H1 (cell line): ENCODE measurements around the gene GAMT. TPM values are rescaled to one million over a fixed set of nuclear protein-coding genes. Genes with fewer than 3 reads are reported as not detected.

Source experiments
- CTCF ChIA-PET: fragments of 300-600 bp; sonication (Branson Sonifier 250); formaldehyde crosslinking; loops from one replicate; lab custom pipeline; 2021; ENCODE audit not compliant: partially characterized antibody; lab: Charles Lee
- POLR2A ChIA-PET: fragments of 300-600 bp; sonication (Branson Sonifier 250); formaldehyde crosslinking; loops from one replicate; lab custom pipeline; 2021; ENCODE audit warnings: inconsistent platforms; ENCODE audit not compliant: partially characterized antibody; lab: Charles Lee
- DNase-seq, 2 experiments: peaks; one replicate each; pipeline versions ENCODE4 v3.0.0 to v3.0.0-alpha.2; 2010 to 2022; ENCODE audit warnings: low spot score in 2 of 2, low read depth in 1 of 2, mixed read lengths in 1 of 2
- FAIRE-seq: peaks from 2 replicates; lab custom pipeline; 2011; peaks lifted over from hg19 to GRCh38; lab: Jason Lieb, UNC
- H2AFZ ChIP-seq: 2 replicates; pipeline ENCODE4 v1.8.1; 2012; ENCODE audit warnings: low read length, inconsistent platforms
- H2AK5ac ChIP-seq: 2 replicates; pipeline ENCODE4 v1.6.1; 2013; ENCODE audit warnings: low read depth, low read length
- H2BK120ac ChIP-seq: replicated peaks from 2 replicates; pipeline ENCODE3; 2013; ENCODE audit warnings: low read depth, low read length, inconsistent platforms
- H2BK12ac ChIP-seq: 2 replicates; pipeline ENCODE4 v1.6.1; 2013; ENCODE audit warnings: low read depth, low read length
- H2BK15ac ChIP-seq: 2 replicates; pipeline ENCODE4 v1.6.1; 2013; ENCODE audit warnings: low read length
- H2BK20ac ChIP-seq: 2 replicates; pipeline ENCODE4 v1.6.1; 2013; ENCODE audit warnings: low read length
- H2BK5ac ChIP-seq: 2 replicates; pipeline ENCODE4 v1.6.1; 2013; ENCODE audit warnings: low read depth, low read length
- H3K14ac ChIP-seq: 2 replicates; pipeline ENCODE4 v1.6.1; 2013; ENCODE audit warnings: inconsistent platforms; ENCODE audit not compliant: insufficient read length
- H3K18ac ChIP-seq: 2 replicates; pipeline ENCODE4 v1.6.1; 2013; ENCODE audit warnings: low read length; ENCODE audit errors: extremely low read depth
- H3K23ac ChIP-seq: 2 replicates; pipeline ENCODE4 v1.6.1; 2013; ENCODE audit warnings: inconsistent platforms; ENCODE audit not compliant: insufficient read length
- H3K23me2 ChIP-seq: 2 replicates; pipeline ENCODE4 v1.6.1; 2013; ENCODE audit warnings: low read depth, low read length
- H3K27ac ChIP-seq: 2 replicates; pipeline ENCODE4 v1.6.1; 2011; ENCODE audit warnings: low read depth, low read length, inconsistent platforms
- H3K27me3 ChIP-seq, 4 experiments: replicated peaks in 1 of 4; 1 replicate in 1 of 4; 2 replicates in 3 of 4; pipeline versions ENCODE4 v1.6.1 to v1.8.1; 2011 to 2013; ENCODE audit warnings: low read length in 3 of 4, mild to moderate bottlenecking in 3 of 4, inconsistent platforms in 2 of 4, mixed read lengths in 2 of 4, moderate library complexity in 1 of 4; ENCODE audit not compliant: control insufficient read depth in 3 of 4, insufficient read depth in 3 of 4; ENCODE audit errors: extremely low read depth in 1 of 4
- H3K36me3 ChIP-seq, 4 experiments: 2 replicates each; pipeline versions ENCODE4 v1.6.1 to v1.8.1; 2011 to 2013; ENCODE audit warnings: mild to moderate bottlenecking in 4 of 4, low read length in 3 of 4, moderate library complexity in 2 of 4, control low read depth in 1 of 4, inconsistent platforms in 1 of 4; ENCODE audit not compliant: insufficient read depth in 4 of 4, control insufficient read depth in 2 of 4
- H3K4ac ChIP-seq: replicated peaks from 2 replicates; pipeline ENCODE3; 2013; ENCODE audit warnings: low read length, low read depth, mixed read lengths, inconsistent platforms; ENCODE audit not compliant: insufficient read length
- H3K4me1 ChIP-seq, 4 experiments: replicated peaks in 1 of 4; 1 replicate in 1 of 4; 2 replicates in 3 of 4; pipeline versions ENCODE4 v1.6.1 to v1.8.1; 2011 to 2013; ENCODE audit warnings: low read length in 3 of 4, inconsistent platforms in 2 of 4, mixed read lengths in 1 of 4; ENCODE audit not compliant: insufficient read depth in 4 of 4, control insufficient read depth in 3 of 4
- H3K4me2 ChIP-seq, 2 experiments: 2 replicates each; pipeline versions ENCODE4 v1.6.1 to v1.8.1; 2011 to 2013; ENCODE audit warnings: low read depth in 2 of 2, low read length in 2 of 2, control low read depth in 1 of 2, inconsistent platforms in 1 of 2, mild to moderate bottlenecking in 1 of 2; ENCODE audit not compliant: insufficient read depth in 1 of 2
- H3K4me3 ChIP-seq, 4 experiments: fragments of 200-600, 300-600 bp in 1 of 4; sonication (generic), shearing (Covaris generic), sonication (Bioruptor Twin) in 1 of 4; 2 replicates each; pipeline versions ENCODE4 v1.5.1 to v1.8.1; 2011 to 2016; ENCODE audit warnings: low read length in 4 of 4, low read depth in 3 of 4, control low read depth in 2 of 4, inconsistent platforms in 2 of 4, mild to moderate bottlenecking in 2 of 4, mixed read lengths in 1 of 4, moderate library complexity in 1 of 4; ENCODE audit not compliant: insufficient read depth in 2 of 4; ENCODE audit errors: extremely low read depth in 1 of 4
- H3K56ac ChIP-seq: replicated peaks from 2 replicates; pipeline ENCODE3; 2013; ENCODE audit warnings: low read depth, mild to moderate bottlenecking, mixed read lengths, low read length, inconsistent platforms; ENCODE audit not compliant: insufficient read length
- H3K79me1 ChIP-seq: 2 replicates; pipeline ENCODE4 v1.6.1; 2013; ENCODE audit warnings: low read depth, low read length, control low read depth
- H3K79me2 ChIP-seq, 2 experiments: 2 replicates each; pipeline versions ENCODE4 v1.6.1 to v1.8.1; 2012 to 2013; ENCODE audit warnings: low read length in 2 of 2, mild to moderate bottlenecking in 2 of 2, inconsistent platforms in 1 of 2; ENCODE audit not compliant: insufficient read depth in 2 of 2, control insufficient read depth in 1 of 2
- H3K9ac ChIP-seq, 4 experiments: replicated peaks in 1 of 4; 1 replicate in 1 of 4; 2 replicates in 3 of 4; pipeline versions ENCODE4 v1.6.1 to v1.8.1; 2011 to 2013; ENCODE audit warnings: low read depth in 3 of 4, low read length in 3 of 4, control low read depth in 2 of 4, mild to moderate bottlenecking in 2 of 4, moderate library complexity in 2 of 4, inconsistent platforms in 1 of 4; ENCODE audit errors: extremely low read depth in 1 of 4
- H3K9me3 ChIP-seq, 2 experiments: 2 replicates each; pipeline versions ENCODE4 v1.6.1 to v1.8.1; 2012 to 2013; ENCODE audit warnings: mild to moderate bottlenecking in 2 of 2, moderate library complexity in 2 of 2, control low read depth in 1 of 2, inconsistent platforms in 1 of 2, low read depth in 1 of 2, low read length in 1 of 2, mixed read lengths in 1 of 2; ENCODE audit not compliant: insufficient read depth in 2 of 2
- H4K20me1 ChIP-seq, 2 experiments: replicated peaks in 1 of 2; 2 replicates each; pipeline versions ENCODE3 to v1.8.1; 2011 to 2013; ENCODE audit warnings: inconsistent platforms in 2 of 2, low read length in 2 of 2, mild to moderate bottlenecking in 1 of 2; ENCODE audit not compliant: insufficient read depth in 2 of 2, control insufficient read depth in 1 of 2
- H4K5ac ChIP-seq: 2 replicates; pipeline ENCODE4 v1.6.1; 2013; ENCODE audit warnings: low read length, low read depth, mixed read lengths, inconsistent platforms; ENCODE audit not compliant: insufficient read length
- H4K8ac ChIP-seq: 2 replicates; pipeline ENCODE4 v1.8.0; 2013; ENCODE audit warnings: mild to moderate bottlenecking, moderate library complexity, low read length, inconsistent platforms; ENCODE audit not compliant: insufficient read depth; ENCODE audit errors: extremely low read depth
- H4K91ac ChIP-seq: replicated peaks from 2 replicates; pipeline ENCODE3; 2013; ENCODE audit warnings: low read length, mixed read lengths, inconsistent platforms; ENCODE audit not compliant: insufficient read length
- EGR1 ChIP-seq: IDR thresholded peaks from 2 replicates; pipeline ENCODE4 v1.6.1; 2011; ENCODE audit warnings: low read depth, low read length, borderline replicate concordance
- EP300 ChIP-seq, 2 experiments: IDR thresholded peaks; 1 replicate in 1 of 2; 2 replicates in 1 of 2; pipeline ENCODE4 v1.6.1; 2011 to 2012; ENCODE audit warnings: low read depth in 2 of 2, low read length in 2 of 2, mild to moderate bottlenecking in 2 of 2, borderline replicate concordance in 1 of 2, inconsistent platforms in 1 of 2, moderate library complexity in 1 of 2
- GTF2F1 ChIP-seq: IDR thresholded peaks from 2 replicates; pipeline ENCODE4 v1.6.1; 2012; ENCODE audit warnings: low read depth, low read length, improper control_type of control experiment, borderline replicate concordance
- NANOG ChIP-seq: IDR thresholded peaks from 2 replicates; pipeline ENCODE4 v1.6.1; 2011; ENCODE audit warnings: low read length, low read depth, mild to moderate bottlenecking, inconsistent platforms; ENCODE audit not compliant: insufficient read depth, poor library complexity, severe bottlenecking
- SP1 ChIP-seq: IDR thresholded peaks from 2 replicates; pipeline ENCODE4 v1.6.1; 2011; ENCODE audit warnings: low read depth, low read length
- SUZ12 ChIP-seq: fragments of 200-600 bp; sonication (generic); IDR thresholded peaks from 2 replicates; pipeline ENCODE4 v1.6.1; 2012; ENCODE audit warnings: mild to moderate bottlenecking, inconsistent platforms, low read length, moderate library complexity, mixed read lengths
- WGBS, 2 experiments: shearing (Covaris generic) in 1 of 2; methylation state at CpG; one replicate each; pipeline versions ENCODE4 v1.1.6 to v1.1.7; 2013 to 2015; ENCODE audit warnings: low lambda C conversion rate in 2 of 2, mixed read lengths in 2 of 2, inconsistent platforms in 1 of 2, low coverage in 1 of 2, missing lambda C conversion rate in 1 of 2; ENCODE audit not compliant: insufficient replicate concordance in 2 of 2, insufficient coverage in 1 of 2, insufficient read length in 1 of 2; ENCODE audit errors: extremely low coverage in 1 of 2, missing lambda C conversion rate in 1 of 2; 5-methylcytosine and 5-hydroxymethylcytosine counted together
- polyA plus RNA-seq, 7 experiments: library from polyadenylated mRNA; depleted of rRNA in 3 of 7; stranded (reverse) in 5 of 7; unstranded in 2 of 7; fragments of >200 nt in 5 of 7; fragments of 200-250 nt in 2 of 7; gene quantifications; 1 replicate in 5 of 7; 2 replicates in 1 of 7; 4 replicates in 1 of 7; pipeline versions ENCODE4 v1.2.1 to v1.2.3, GENCODE V29; 2011 to 2013; ENCODE audit warnings: missing spikeins in 2 of 7, mixed read lengths in 2 of 7
- total RNA-seq: library from RNA; stranded (reverse); fragmentation: NEBNext Ultra II Directional; extraction: Animal tissue kit (Norgen Biotek cat#: 25700); gene quantifications from 2 replicates; pipeline ENCODE4 v1.2.1, GENCODE V29; 2021

GAMT gene
- total and polyA plus RNA-seq, 2 of the 8 experiments (the other 6 are each of a cell fraction or from before 2014, with no cell fraction given): 17.2 to 35.6 TPM

- no peaks in the 10 kb centered on the region for H3K36me3 ChIP-seq
- TF ChIP-seq EP300 (IDR thresholded peaks at IDR 0.05; ENCODE audit: borderline replicate concordance in 1 of 2, low read depth in 2 of 2, low read length in 2 of 2) (no peak), GTF2F1 (no peak), SUZ12 (no peak), SP1 (no peak), EGR1 (no peak), NANOG (no peak)
- TF ChIP-seq, all 59 proteins: peak for 0
- Histone ChIP-seq H2BK5ac (0 out of 2 replicates have a peak overlapping the region, but pooled peaks have one; percentile 5), H2BK20ac (no peak overlapping the region), H2BK15ac (peak overlapping the region; percentile 83; the same call in 1 of the 2 replicates), H3K4me3 (no peak overlapping the region), H3K4ac (no peak overlapping the region), H3K23ac (no peak overlapping the region), H4K91ac (no peak overlapping the region), H2AFZ (no peak overlapping the region), H3K4me2 (no peak overlapping the region; a peak in 1 of 4 replicates), H4K20me1 (peaks cover 0 to 2% of the 10 kb centered on the region in 2 experiments), H2BK120ac (no peak overlapping the region), H4K5ac (no peak overlapping the region), H2BK12ac (peak overlapping the region; percentile 44; the same call in 1 of the 2 replicates), H3K9ac (no peak overlapping the region), H3K18ac (peak overlapping the region; percentile 48), H3K27me3 (peaks cover 0 to 2% (median 0%) of the 10 kb centered on the region in 4 experiments; a peak in 2 of 7 replicates), H3K4me1 (peaks cover 2 to 8% (median 4%) of the 10 kb centered on the region in 4 experiments; a peak in 6 of 7 replicates), H2AK5ac (peak overlapping the region; percentile 86; the same call in 1 of the 2 replicates), H4K8ac (no peak overlapping the region; the same call in 1 of the 2 replicates), H3K79me2 (no peaks in the 10 kb centered on the region), H3K14ac (no peak overlapping the region), H3K79me1 (no peaks in the 10 kb centered on the region; the same call in 1 of the 2 replicates), H3K27ac (no peak overlapping the region), H3K9me3 (no peaks in the 10 kb centered on the region), H3K56ac (no peak overlapping the region), H3K23me2 (peaks cover 3% of the 10 kb centered on the region; the same call in 1 of the 2 replicates)
- CTCF ChIA-PET: interaction anchor here (0.7 to 1.9 kb wide), 7 partner anchors 8 to 122 kb away, joined by 3 to 10 read pairs (median 3); no protein-coding TSS in a partner anchor
- POLR2A ChIA-PET: interaction anchor here (0.8 to 3.3 kb wide), 10 partner anchors 8 to 133 kb away, joined by 3 to 19 read pairs (median 4); partner anchors contain the start of genes CIRBP and NDUFS7
- no peak for FAIRE-seq
- 88% methylated on average over 22 of the region's 25 CpGs; no CpG with 5 or more reads in 1 of the 2 experiments for WGBS, 2 experiments
- DNase-seq: no peak
Measured at GRCh38 chr19:1402411-1403070, 1.2 kb upstream of the GAMT start.
